ENCODE results near the gene NT5DC2. TPM values are rescaled to one million over a fixed set of nuclear protein-coding genes. Genes with fewer than 3 reads are reported as not detected.
A peak's percentile ranks its signal among the peaks of the same experiment; 100 is the strongest.

NT5DC2 gene
- total and polyA plus RNA-seq, 7 donors: 6.8 to 13.7 (median 10.3) TPM

GRCh38 chr3:52525680-52526561 lies 7.7 kb downstream of the NT5DC2 start:
- intact Hi-C loops (cut with DNase I): loop anchor here in 1 of 2 donors (1.0 kb wide), 1 partner anchor 10 kb away; no protein-coding TSS in a partner anchor
- ATAC-seq (no peak), DNase-seq (peak in 1 of 2 donors; percentile 26)
- peaks cover 0 to 5% of the 10 kb centered on the region in 2 donors for H3K36me3 ChIP-seq (ENCODE audit: insufficient read depth in 1 of 2, low read depth in 1 of 2)
- 74 to 79% (median 76%) methylated on average over 9 of the region's 9 CpGs for WGBS, 3 donors
- peaks cover 6% of the 10 kb centered on the region for H3K4me1 ChIP-seq
- no peaks in the 10 kb centered on the region for H3K27me3 ChIP-seq (ENCODE audit: insufficient read depth in 3 of 3, low read length in 2 of 3)
- H3K4me3 ChIP-seq: no peak overlapping the region
- H3K9me3 ChIP-seq: no peaks in the 10 kb centered on the region
- no peak for TF ChIP-seq CTCF (IDR thresholded peaks at IDR 0.05)
- peak overlapping the region; percentile 68 for H3K27ac ChIP-seq

GRCh38 chr3:52524752-52525679 lies 8.6 kb downstream of the NT5DC2 start:
- peak in 1 of 4 donors; percentile 19 for ATAC-seq
- intact Hi-C loops (cut with DNase I): no loop called here
- 68 to 75% (median 68%) methylated on average over 30 to 34 of the region's 34 CpGs for WGBS, 3 donors
- Histone ChIP-seq H3K27ac (peak overlapping the region; percentile 68), H3K9me3 (no peaks in the 10 kb centered on the region), H3K27me3 (ENCODE audit: insufficient read depth in 3 of 3, low read length in 2 of 3) (no peaks in the 10 kb centered on the region), H3K36me3 (ENCODE audit: insufficient read depth in 1 of 2, low read depth in 1 of 2) (peaks cover 0 to 5% of the 10 kb centered on the region in 2 donors), H3K4me1 (peaks cover 3% of the 10 kb centered on the region), H3K4me3 (no peak overlapping the region)
- DNase-seq: peak in 1 of 2 donors; percentile 73
- TF ChIP-seq CTCF (IDR thresholded peaks at IDR 0.05): no peak

- Histone ChIP-seq H3K4me1 (no peaks in the 10 kb centered on the region), H3K4me3 (no peak overlapping the region), H3K9me3 (no peaks in the 10 kb centered on the region), H3K27ac (peak overlapping the region; percentile 63), H3K27me3 (ENCODE audit: insufficient read depth in 3 of 3, low read length in 2 of 3) (no peaks in the 10 kb centered on the region), H3K36me3 (ENCODE audit: insufficient read depth in 1 of 2, low read depth in 1 of 2) (peaks cover 0 to 5% of the 10 kb centered on the region in 2 donors)
- intact Hi-C loops (cut with DNase I): no loop called here
- no peak for TF ChIP-seq CTCF (IDR thresholded peaks at IDR 0.05)
- ATAC-seq (no peak), DNase-seq (peak in 1 of 2 donors; percentile 41)
- 93 to 96% (median 94%) methylated on average over 18 of the region's 18 CpGs for WGBS, 3 donors
Observed at GRCh38 chr3:52524258-52524751, 9.4 kb downstream of the NT5DC2 start.

GRCh38 chr3:52523386-52524257 lies 10.0 kb downstream of the NT5DC2 start:
- Histone ChIP-seq H3K27me3 (ENCODE audit: insufficient read depth in 3 of 3, low read length in 2 of 3) (no peaks in the 10 kb centered on the region), H3K4me3 (no peak overlapping the region), H3K27ac (no peak overlapping the region), H3K9me3 (no peaks in the 10 kb centered on the region), H3K36me3 (ENCODE audit: insufficient read depth in 1 of 2, low read depth in 1 of 2) (peaks cover 0 to 5% of the 10 kb centered on the region in 2 donors), H3K4me1 (no peaks in the 10 kb centered on the region)
- no peak for ATAC-seq
- no peak for TF ChIP-seq CTCF (IDR thresholded peaks at IDR 0.05)
- intact Hi-C loops (cut with DNase I): no loop called here
- peak; percentile 10 to 46 for DNase-seq
- 94 to 95% (median 94%) methylated on average over 24 to 26 of the region's 26 CpGs for WGBS, 3 donors
